Effector CD8-positive, alpha-beta T cell (primary cell): ENCODE results near the gene HOXA3.

Experiments used
- DNase-seq: peaks from one replicate; lab custom pipeline; 2025; lab: John Stamatoyannopoulos, UW

HOXA3 gene

GRCh38 chr7:27178366-27178765 is 26.0 kb upstream of the HOXA3 start:
- no peak for DNase-seq

- no peak for DNase-seq
These were observed 25.5 kb upstream of the HOXA3 start for GRCh38 chr7:27177795-27178320.

DNA sequence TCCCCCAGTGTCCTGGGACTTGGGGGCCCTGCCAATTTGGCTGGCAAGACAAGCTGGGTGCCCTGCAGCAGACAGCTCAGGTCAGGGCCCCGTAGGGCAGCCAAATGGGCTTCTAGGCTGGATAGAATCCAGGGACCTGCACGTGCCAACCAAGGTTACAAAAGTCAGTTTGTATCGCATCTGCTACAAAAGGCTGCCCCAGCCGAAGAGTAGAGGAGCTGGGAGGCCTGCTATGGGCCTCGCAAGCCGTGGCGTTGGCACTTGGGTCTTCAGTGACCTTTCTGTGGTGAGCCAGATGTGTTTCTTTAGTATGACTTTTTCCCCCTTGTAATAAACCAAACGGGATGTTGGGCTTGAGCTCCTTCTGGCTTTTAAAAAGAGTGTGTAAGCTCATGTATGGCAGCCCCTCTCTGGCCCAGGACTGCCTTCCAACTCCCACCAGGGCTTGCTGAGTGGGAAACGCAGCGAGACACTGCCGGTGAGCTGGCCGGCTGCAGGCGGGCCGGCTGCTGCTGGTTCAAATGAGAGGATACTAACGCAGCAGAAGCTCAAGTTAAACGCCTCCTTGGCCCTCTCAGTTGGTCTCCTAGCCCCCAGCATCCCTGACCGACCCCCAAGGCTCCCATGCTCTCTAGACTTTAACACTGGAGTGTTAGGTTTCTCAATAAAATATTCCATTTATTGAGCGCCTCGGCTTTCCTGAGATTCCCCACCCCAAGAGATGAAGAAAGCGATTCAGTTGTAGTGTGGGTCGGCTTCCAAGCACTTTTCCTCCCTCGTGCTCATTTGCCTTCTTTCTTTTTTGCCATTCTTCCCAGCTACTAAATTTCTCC is 24.8 kb upstream of the HOXA3 start:
- no peak for DNase-seq

GRCh38 chr7:27176524-27176845 is 24.1 kb upstream of the HOXA3 start:
- DNase-seq, result no peak

- DNase-seq, result no peak
These were observed 23.5 kb upstream of the HOXA3 start for GRCh38 chr7:27175626-27176523.

GRCh38 chr7:27174874-27175625 is 22.7 kb upstream of the HOXA3 start:
- DNase-seq, result no peak

DNA sequence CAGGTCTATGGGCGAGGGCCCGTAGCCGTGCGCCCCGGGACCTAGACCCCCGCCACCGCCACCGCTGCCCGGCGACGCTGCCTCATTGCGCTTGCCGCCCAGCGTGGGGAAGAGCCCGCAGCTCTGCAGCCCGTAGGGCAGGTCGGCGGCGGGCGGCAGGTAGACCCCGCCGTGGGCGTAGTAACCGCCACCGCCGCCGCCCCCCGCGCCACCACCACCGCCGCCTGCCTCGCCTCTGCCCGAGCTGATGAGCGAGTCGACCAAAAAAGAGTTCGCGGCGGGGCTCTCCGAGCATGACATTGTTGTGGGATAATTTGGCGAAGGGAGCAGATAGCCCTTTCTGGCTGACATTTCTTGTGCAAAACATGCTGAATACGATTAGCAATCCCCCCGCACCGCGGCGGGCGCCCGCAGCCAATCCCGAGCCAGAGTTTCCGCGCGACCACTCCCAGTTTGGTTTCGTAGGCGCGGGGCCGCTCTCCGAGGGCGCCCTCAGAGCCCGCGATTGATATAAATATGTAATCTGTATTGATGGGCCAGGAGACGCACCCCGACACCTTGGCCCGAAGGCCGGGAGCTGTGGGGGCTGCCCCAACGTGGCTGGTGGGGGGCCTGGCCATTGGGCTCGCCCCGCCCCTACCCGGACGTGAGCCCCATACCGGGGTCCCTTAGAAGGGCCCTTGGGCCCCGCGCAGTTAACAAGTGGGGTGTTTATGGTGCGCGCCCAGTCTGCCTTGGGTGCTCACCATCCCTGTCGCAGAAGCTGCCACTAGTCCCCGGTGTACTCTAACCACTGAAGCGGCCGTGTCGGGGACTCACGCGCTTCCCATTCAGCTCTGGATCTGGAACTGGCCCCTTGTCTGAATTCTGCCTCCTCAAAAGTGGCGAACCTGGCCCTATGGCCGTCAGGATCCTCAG is 21.8 kb upstream of the HOXA3 start, which contains the start of gene HOXA10:
Gene HOXA10, minus strand, starts transcription at position 365 of the 918 bp plus-strand sequence. Its CDS starts 14 bp downstream, at position 351.
- no peak for DNase-seq

DNA sequence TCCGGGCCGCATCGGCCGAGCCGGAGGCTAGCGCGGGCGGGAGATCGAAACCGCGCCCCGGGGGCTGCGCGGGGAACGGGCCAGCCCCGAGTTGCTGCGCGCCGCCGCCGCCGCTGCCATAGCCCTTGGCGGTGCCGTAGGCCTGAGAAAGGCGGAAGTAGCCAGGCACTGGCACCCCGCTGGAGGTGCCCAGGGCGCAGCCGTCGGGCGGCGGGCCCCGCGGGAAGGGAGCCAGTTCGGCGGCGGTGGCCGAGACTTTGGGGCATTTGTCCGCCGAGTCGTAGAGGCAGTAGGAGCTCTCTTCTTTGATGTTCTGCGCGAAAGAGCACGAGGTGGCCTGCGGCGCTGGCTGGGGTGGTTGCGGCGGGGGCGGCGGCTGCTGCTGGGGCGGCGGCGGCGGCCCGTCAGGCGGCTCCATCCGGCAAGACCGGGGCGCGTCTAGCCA is 21.1 kb upstream of the HOXA3 start:
- no peak for DNase-seq

- no peak for DNase-seq
These were observed 20.6 kb upstream of the HOXA3 start for GRCh38 chr7:27172823-27173510.

GRCh38 chr7:27172315-27172774 is 20.0 kb upstream of the HOXA3 start:
- DNase-seq, result no peak

GRCh38 chr7:27171637-27172314 is 19.4 kb upstream of the HOXA3 start:
- no peak for DNase-seq

DNA sequence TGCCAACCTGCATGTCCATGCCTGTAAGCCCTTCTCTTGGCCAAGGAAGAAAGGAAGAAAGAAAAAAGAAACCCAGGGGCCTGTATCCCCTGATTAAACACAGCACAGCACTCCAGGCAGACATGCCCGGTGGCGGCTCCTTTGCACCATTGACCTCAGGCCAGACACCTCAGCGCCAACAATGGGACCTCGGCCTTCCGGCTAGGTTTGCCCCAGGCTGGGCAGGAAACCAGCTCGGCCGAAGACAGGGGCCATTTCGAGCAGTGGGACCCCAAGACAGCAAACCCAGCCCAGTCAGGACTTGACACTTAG is 18.9 kb upstream of the HOXA3 start:
- no peak for DNase-seq

DNA sequence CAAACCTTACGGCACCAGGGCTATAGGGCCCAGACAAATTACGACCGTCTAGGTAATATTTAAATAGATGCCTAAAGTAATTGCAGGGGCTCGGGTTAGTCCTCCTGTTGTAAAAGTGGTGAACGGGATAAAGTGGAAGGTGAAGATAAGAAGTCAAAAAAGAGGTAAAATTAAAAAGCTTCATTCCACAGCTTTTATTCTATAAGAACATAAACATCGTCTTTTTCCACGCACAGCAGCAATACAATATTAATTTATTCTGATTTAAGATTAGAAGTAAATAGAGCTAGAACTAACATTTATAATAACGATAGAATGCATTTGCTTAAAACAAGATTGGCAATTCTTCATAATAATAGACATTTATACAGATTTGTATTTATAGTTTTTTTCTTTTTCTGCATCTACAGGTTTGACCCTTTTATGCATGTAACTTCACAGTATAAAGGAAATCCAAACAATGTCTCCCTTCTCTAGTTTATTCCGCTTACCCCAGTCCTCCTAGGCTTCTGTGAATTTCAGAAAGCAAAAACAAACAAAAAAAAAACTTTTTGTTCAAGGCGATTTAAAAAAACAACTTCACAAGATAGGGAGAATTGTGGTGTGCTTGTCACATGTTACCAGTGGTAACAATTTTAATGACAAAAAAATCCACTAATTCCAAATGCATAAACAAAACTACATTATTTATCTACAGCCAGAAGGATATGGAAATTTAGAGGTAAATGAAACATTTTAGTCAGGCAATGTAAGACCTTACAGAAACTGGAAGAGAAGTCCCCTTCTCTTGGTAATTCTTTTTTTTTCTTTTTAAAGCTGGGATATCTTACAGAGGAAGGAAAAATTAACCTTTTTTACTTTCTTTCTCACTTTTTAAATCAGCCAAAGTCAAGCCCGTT is 18.3 kb upstream of the HOXA3 start:
- DNase-seq, result no peak

DNA sequence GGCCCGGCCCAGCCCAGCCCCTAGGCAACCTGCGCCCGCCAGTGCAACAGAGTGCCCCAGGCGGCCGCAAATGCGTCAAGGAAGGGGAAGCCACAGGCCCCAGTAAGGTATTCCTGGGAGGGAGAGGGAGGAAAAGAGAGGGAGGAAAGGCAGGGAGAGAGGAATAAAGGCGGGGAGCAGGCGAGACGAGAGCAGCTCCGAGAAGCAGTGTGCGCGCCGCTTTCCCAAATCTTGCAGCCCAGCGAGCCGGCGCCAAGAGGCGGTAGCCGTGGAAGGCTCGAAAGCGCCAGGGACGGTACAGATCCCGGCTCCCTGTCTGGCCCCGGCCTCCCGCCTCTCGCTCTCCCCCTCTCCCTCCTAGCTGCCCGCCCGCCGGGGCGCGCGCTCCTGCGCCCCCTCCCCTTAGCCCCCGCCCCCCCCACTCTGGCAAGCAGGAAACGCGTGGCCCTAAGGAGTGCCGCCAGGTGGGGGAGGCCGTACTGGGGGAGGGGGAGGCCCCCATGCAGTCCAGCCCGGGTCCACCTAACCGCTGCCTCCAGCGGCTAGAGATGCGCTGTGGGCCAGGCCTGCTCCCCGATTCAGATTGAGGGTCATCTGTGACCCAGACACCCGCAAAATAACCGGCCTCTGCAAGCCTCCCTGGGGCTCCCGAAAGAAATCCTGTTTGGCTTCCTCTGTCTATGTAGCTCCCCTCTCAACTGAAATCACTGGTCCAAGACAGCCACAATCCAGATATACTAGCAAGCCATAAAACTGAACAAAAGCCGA is 17.5 kb upstream of the HOXA3 start:
- no peak for DNase-seq

- no peak for DNase-seq
These were observed 16.0 kb upstream of the HOXA3 start for GRCh38 chr7:27168265-27168947.

GRCh38 chr7:27167916-27168264 is 15.5 kb upstream of the HOXA3 start:
- no peak for DNase-seq
